ENCODE measurements around the gene CYP24A1.

The CYP24A1 gene

DNA sequence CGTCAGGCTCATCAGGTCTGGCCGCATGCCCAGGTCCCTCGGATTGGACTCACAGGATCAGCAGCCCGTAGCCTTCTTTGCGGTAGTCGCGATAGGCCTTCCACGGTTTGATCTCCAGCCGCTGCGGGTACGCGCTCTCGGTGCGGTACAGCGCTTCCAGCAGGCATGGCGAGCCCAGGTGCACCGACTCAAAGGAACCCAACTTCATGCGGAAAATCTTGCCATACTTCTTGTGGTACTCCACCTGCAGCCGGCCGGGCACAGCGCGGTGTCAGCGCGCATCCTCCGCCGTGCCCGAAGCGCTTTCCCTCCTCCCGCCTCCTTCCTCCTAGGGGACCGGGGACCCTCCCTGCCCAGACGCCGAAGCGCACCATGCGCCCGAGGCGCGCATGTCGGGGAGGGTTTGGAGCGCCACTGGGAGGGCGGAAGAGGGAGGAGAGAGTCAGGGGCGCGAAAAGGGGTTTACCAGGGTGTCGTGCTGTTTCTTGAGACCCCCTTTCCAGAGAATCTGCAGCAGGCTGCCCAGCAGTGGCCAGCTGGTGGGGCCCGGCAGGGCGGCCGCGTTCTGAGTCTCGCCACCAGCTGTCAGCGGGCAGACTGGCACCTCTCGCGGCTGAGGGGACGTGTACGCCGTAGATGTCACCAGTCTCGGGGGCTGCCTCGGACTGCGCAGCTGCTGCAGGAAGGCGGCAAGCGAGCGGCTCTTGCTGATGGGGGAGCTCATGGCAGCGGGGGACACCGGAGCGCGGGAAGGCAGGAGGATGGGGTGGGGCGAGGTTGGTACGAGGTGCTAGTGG lies 732 bp downstream of the CYP24A1 start:
- DNase-seq: no peak

GRCh38 chr20:54172532-54172855 lies 1.3 kb downstream of the CYP24A1 start:
- peak; percentile 12 for DNase-seq

GRCh38 chr20:54170963-54171362 lies 2.8 kb downstream of the CYP24A1 start:
- DNase-seq: no peak

DNA sequence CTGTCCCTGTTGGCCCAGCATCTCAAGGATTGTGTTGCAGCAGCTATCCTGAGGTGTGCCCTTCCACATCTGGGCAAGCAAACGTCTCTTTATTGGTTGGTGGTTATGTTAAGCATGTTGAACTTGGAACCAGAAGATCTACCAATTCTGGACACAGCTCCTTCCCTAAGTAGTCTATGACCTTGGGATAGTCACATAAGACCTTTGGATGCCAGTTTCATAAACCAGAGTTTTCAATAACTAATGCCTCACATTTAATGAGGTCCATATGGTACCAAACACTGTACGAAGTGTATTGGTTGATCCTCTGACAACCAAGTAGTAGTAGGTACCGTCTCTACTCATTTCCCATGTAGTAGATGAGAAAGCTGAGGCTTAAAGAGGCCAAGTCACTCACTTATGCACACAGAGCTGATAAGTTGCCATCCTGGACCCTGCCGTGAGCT lies 3.7 kb downstream of the CYP24A1 start:
- no peak for DNase-seq

DNA sequence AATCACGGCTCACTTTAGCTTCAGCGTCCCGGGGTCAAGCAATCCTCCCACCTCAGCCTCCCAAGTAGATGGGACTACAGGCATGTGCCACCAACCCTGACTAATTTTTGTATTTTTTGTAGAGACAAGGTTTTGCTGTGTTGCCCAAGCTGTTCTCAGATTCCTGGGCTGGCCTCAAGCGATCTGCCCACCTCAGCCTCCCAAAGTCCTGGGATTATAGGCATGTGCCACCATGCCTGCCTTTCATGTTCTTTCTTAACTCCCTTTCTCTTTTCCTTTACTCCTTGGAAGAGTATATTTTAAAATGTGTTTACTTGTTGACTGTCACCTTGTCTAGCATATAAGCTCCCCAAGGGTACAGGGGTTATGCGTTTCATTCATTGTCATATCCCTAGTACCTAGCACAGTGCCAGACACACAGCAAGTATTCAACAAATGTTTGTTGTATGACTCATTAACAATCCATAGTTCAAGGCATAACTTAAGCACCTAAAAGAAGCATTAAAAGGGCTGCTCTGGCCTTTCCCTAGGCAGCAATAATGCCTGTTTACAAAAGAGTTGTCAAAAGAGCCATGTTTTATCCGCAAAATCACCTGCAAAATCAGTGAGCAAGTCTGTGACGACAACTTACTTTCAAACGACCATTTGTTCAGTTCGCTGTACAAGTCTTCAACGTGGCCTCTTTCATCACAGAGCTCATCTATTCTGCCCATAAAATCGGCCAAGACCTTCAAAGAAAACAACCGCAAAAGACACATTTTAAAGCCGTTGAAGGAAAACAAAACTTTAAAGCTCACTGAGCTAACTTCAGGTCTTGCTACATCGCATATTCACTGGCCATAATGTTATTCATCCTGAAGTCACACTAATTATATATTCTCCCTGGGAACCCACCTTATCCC lies 4.6 kb downstream of the CYP24A1 start:
- no peak for DNase-seq

GRCh38 chr20:54167909-54168872 lies 5.6 kb downstream of the CYP24A1 start:
- no peak for DNase-seq

- no peak for DNase-seq
Observed at GRCh38 chr20:54166987-54167662, 6.7 kb downstream of the CYP24A1 start.

GRCh38 chr20:54165803-54166202 lies 8.0 kb downstream of the CYP24A1 start:
- no peak for DNase-seq

- no peak for DNase-seq
Observed at GRCh38 chr20:54165014-54165413, 8.8 kb downstream of the CYP24A1 start.

DNA sequence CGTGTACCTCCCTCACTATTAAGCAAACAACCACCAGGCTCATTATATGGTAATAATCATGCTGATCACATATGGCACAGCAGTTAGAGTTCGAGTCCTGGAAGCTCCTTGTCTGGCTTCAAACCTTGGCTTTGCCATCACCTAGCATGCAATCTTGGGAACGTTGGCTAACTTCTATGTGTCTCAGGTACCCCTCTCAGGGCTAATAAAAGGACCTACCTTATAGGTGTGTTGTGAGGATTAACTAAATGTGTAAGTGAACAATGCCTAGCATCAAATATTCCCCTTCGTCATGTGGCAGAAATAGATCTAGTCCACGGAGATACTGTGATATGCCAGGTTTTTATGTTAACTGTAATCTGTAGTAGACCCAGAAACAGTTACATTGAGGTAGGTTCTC lies 10.4 kb downstream of the CYP24A1 start:
- DNase-seq: no peak

- no peak for DNase-seq
Observed at GRCh38 chr20:54162378-54163009, 11.3 kb downstream of the CYP24A1 start.

GRCh38 chr20:54161821-54162149 lies 12.0 kb downstream of the CYP24A1 start:
- DNase-seq: no peak

DNA sequence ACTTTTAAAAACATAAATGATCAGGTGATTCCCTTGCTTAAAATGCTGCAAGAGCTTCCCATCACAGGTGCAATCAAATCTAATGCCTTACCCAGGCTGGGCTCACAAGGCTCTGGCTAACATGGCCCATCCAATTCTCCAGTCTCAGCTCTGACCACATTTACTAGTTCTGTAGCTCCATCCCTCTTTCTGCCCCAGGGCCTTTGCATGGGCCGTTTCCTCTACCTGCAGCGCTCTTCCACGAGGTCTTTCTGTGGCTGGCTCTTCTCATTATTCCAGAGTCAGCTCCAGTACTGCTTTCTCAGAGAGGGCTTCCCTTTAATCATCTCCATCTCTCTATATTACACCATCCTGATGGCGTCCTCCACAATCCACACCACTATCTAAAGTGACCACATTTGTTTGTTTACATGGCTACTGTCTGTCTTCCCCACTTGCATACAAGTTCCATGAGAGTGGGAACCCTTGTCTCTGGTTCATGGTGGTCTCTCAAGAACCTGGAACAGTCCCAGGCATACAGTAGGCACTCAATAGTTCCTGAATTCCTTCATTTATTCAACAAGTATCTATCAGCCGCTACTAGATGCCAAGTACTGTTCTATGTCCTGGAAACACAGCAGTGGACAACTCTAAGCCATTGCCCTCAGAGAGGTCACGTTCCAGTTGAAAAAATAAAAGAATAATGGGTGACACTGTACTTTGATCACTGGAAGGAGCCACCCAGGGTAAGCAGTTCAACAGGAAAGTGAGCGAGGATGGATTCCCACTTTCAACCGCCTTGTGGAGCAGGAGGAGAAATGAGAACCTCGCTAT lies 12.6 kb downstream of the CYP24A1 start:
- no peak for DNase-seq

- DNase-seq: no peak
Observed at GRCh38 chr20:54160065-54161007, 13.4 kb downstream of the CYP24A1 start.

- no peak for DNase-seq
Observed at GRCh38 chr20:54158856-54159418, 14.8 kb downstream of the CYP24A1 start.

- DNase-seq: no peak
Observed at GRCh38 chr20:54158226-54158625, 15.6 kb downstream of the CYP24A1 start.

GRCh38 chr20:54156981-54157835 lies 16.6 kb downstream of the CYP24A1 start:
- no peak for DNase-seq

DNA sequence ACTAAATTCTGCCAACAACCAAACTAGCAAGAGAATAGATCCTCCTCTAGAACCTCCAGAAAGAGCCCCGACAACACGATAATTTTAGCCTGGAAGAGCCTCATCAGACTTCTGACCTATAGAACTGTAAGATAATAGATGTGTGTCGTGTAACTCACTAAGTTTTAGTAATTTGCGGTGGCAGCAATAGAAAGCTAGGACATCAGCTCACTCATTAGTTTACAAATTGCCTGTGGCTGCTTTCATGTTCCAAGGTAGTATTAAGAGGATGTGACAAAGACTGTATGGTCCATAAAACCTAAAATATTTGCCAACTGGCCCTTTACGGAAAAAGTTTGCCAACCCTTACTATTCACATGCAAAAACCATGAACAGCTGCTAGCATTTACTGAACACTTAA lies 17.3 kb downstream of the CYP24A1 start:
- DNase-seq: no peak
